Endothelial cell of umbilical vein (primary cell): Measurements from ENCODE around the gene ZBTB44. TPM values are rescaled to one million over a fixed set of nuclear protein-coding genes. Genes with fewer than 3 reads are reported as not detected.

Experiments
- BruUV-seq: library from RNA; stranded (reverse); fragments of 400-500 nt; replicated peaks from 2 replicates; lab custom pipeline; 2021; lab: Mats Ljungman, UMichigan
- CTCF ChIA-PET: fragments of 300-600, 350-600 bp; sonication (Branson Sonifier 250); formaldehyde crosslinking; loops from one replicate; lab custom pipeline; 2021; ENCODE audit warnings: antibody characterized with exemption, inconsistent platforms; lab: Charles Lee
- POLR2A ChIA-PET: fragments of 300-600, 350-600 bp; sonication (Branson Sonifier 250); formaldehyde crosslinking; loops from one replicate; lab custom pipeline; 2021; ENCODE audit warnings: antibody characterized with exemption, inconsistent platforms; lab: Charles Lee
- DNase-seq: peaks from one replicate; pipeline ENCODE4 v3.0.0-alpha.2; 2011; ENCODE audit warnings: low read depth, low spot score
- FAIRE-seq: peaks from 2 replicates; lab custom pipeline; 2011; peaks lifted over from hg19 to GRCh38; lab: Jason Lieb, UNC
- H2AFZ ChIP-seq: 2 replicates; pipeline ENCODE4 v1.6.0; 2012; ENCODE audit warnings: low read depth, low read length, control low read depth, inconsistent platforms
- H3K27ac ChIP-seq: 2 replicates; pipeline ENCODE4 v1.5.1; 2011; ENCODE audit warnings: low read depth, mild to moderate bottlenecking, control low read depth, low read length, moderate library complexity; ENCODE audit not compliant: insufficient read depth
- H3K27me3 ChIP-seq, 2 experiments: 2 replicates each; pipeline versions ENCODE4 v1.6.0 to v1.6.1; 2011; ENCODE audit warnings: low read length in 2 of 2, mixed read lengths in 1 of 2; ENCODE audit not compliant: control insufficient read depth in 2 of 2, insufficient read depth in 2 of 2
- H3K36me3 ChIP-seq, 2 experiments: 2 replicates in 1 of 2; 3 replicates in 1 of 2; pipeline ENCODE4 v1.5.1; 2011; ENCODE audit warnings: low read length in 2 of 2, mild to moderate bottlenecking in 1 of 2, moderate library complexity in 1 of 2; ENCODE audit not compliant: control insufficient read depth in 2 of 2, insufficient read depth in 2 of 2; ENCODE audit errors: extremely low read depth in 1 of 2
- H3K4me1 ChIP-seq: 3 replicates; pipeline ENCODE4 v1.5.1; 2011; ENCODE audit warnings: mild to moderate bottlenecking, low read length; ENCODE audit not compliant: control insufficient read depth, insufficient read depth; ENCODE audit errors: extremely low read depth
- H3K4me2 ChIP-seq: 2 replicates; pipeline ENCODE4 v1.6.1; 2011; ENCODE audit warnings: low read length, control low read depth, mixed read lengths; ENCODE audit not compliant: insufficient read depth
- H3K4me3 ChIP-seq, 3 experiments: fragments of 200-600 bp in 1 of 3; sonication (generic), shearing (Covaris generic) in 1 of 3; replicated peaks in 1 of 3; 2 replicates each; pipeline ENCODE4 v1.5.1; 2011 to 2016; ENCODE audit warnings: control low read depth in 3 of 3, low read length in 3 of 3, mild to moderate bottlenecking in 2 of 3, inconsistent platforms in 1 of 3, low read depth in 1 of 3, moderate library complexity in 1 of 3; ENCODE audit not compliant: insufficient read depth in 1 of 3
- H3K79me2 ChIP-seq: 2 replicates; pipeline ENCODE4 v1.6.0; 2012; ENCODE audit warnings: low read length, inconsistent platforms; ENCODE audit not compliant: control insufficient read depth, insufficient read depth
- H3K9ac ChIP-seq: replicated peaks from 2 replicates; pipeline ENCODE3; 2011; ENCODE audit warnings: low read length, control low read depth; ENCODE audit not compliant: insufficient read depth; ENCODE audit errors: extremely low read depth
- H3K9me1 ChIP-seq: replicated peaks from 3 replicates; pipeline ENCODE4 v1.6.0; 2011; ENCODE audit warnings: mild to moderate bottlenecking, low read length; ENCODE audit not compliant: control insufficient read depth, insufficient read depth; ENCODE audit errors: extremely low read depth
- H3K9me3 ChIP-seq: replicated peaks from 2 replicates; pipeline ENCODE4 v1.5.1; 2012; ENCODE audit warnings: low read length, inconsistent platforms; ENCODE audit not compliant: control insufficient read depth, insufficient read depth
- H4K20me1 ChIP-seq: replicated peaks from 2 replicates; pipeline ENCODE3; 2011; ENCODE audit warnings: mild to moderate bottlenecking, low read length; ENCODE audit not compliant: control insufficient read depth, insufficient read depth; ENCODE audit errors: extremely low read depth
- EZH2 ChIP-seq: IDR thresholded peaks from 2 replicates; pipeline ENCODE4 v1.6.1; 2012; ENCODE audit warnings: borderline replicate concordance, low read depth, mild to moderate bottlenecking, moderate library complexity, low read length, inconsistent platforms; ENCODE audit not compliant: severe bottlenecking
- FOS ChIP-seq: IDR thresholded peaks from 2 replicates; pipeline ENCODE4 v1.6.1; 2011; ENCODE audit warnings: mild to moderate bottlenecking, low read length, moderate library complexity, borderline replicate concordance; ENCODE audit not compliant: insufficient read depth
- GATA2 ChIP-seq: IDR thresholded peaks from 2 replicates; pipeline ENCODE4 v1.7.0; 2011; ENCODE audit warnings: low read depth, mild to moderate bottlenecking, moderate library complexity, mixed read lengths, low read length; ENCODE audit not compliant: insufficient read length, insufficient read depth
- JUN ChIP-seq: IDR thresholded peaks from 2 replicates; pipeline ENCODE4 v1.6.1; 2011; ENCODE audit warnings: borderline replicate concordance, low read depth; ENCODE audit not compliant: insufficient read length, insufficient read depth
- MYC ChIP-seq: IDR thresholded peaks from one replicate; pipeline ENCODE4 v1.6.1; 2011; ENCODE audit warnings: mild to moderate bottlenecking, low read depth, low read length
- POLR2A ChIP-seq: IDR thresholded peaks from 2 replicates; pipeline ENCODE4 v1.6.1; 2012; ENCODE audit warnings: low read depth, mild to moderate bottlenecking, control low read depth, low read length
- POLR2AphosphoS5 ChIP-seq: IDR thresholded peaks from 2 replicates; pipeline ENCODE4 v1.6.1; 2012; ENCODE audit warnings: low read depth, mild to moderate bottlenecking, control low read depth, low read length, moderate library complexity; ENCODE audit not compliant: insufficient read depth
- dilution Hi-C: fragments of 300-500 bp; cut with MboI; formaldehyde crosslinking; loops from one replicate; pipeline ENCODE4 v1.15.0; 2019; ENCODE audit warnings: low sequenced_read_pairs; ENCODE audit not compliant: extremely low pct_ligation_motif_present
- intact Hi-C: fragments of 100-400 bp; cut with micrococcal nuclease; formaldehyde crosslinking; loops from one replicate; pipeline ENCODE4 v1.10.0; 2022
- polyA plus RNA-seq, 4 experiments: library from polyadenylated mRNA; depleted of rRNA in 3 of 4; stranded (reverse) in 3 of 4; unstranded in 1 of 4; fragments of >200 nt; gene quantifications; 2 replicates each; pipeline versions ENCODE4 v1.2.1 to v1.2.3, GENCODE V29; 2011 to 2012; ENCODE audit warnings: missing spikeins in 1 of 4
- total RNA-seq: library from RNA; stranded (reverse); gene quantifications from 2 replicates; pipeline ENCODE4 v1.2.3, GENCODE V29; 2021
- TF ChIP-seq, protein P1 (sequence below): IDR thresholded peaks from 2 replicates; pipeline ENCODE4 v1.6.1; 2011; ENCODE audit not compliant: insufficient read depth, insufficient read length
- TF ChIP-seq, protein P2 (sequence below), 2 donors: IDR thresholded peaks; 1 replicate in 1 of 2; 2 replicates in 1 of 2; pipeline ENCODE4 v1.5.1; 2011; ENCODE audit warnings: low read length in 2 of 2, mild to moderate bottlenecking in 2 of 2, moderate library complexity in 2 of 2, control low read depth in 1 of 2, inconsistent platforms in 1 of 2, low read depth in 1 of 2; ENCODE audit not compliant: insufficient read depth in 1 of 2; ENCODE audit errors: extremely low read depth in 1 of 2

ZBTB44 gene
- total and polyA plus RNA-seq, 2 donors (not counting 3 experiments of a cell fraction or from before 2014, with no cell fraction given) = 8.7 to 24.4 TPM

DNA sequence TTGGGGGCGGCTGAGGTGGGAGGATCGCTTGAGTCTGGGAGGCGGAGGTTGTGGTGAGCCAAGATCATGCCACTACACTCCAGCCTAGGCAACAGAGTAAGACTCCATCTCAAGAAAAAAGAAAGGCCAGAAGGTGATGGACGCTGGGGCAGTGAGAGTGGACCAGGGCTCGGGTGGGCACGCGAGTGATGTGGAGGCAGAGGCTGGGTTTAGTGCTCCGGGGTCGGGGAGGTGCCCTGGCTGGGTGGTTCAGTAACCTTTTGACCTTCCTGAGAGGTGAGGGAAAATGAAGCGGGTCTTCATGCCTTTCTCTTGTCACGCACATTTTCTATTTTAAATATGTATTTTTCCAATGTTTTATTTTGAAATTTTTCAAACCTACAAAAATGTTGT, 110.0 kb downstream of the ZBTB44 start:
- intact Hi-C loops (no loop called here), dilution Hi-C loops (no loop called here)
- Histone ChIP-seq H3K27ac (no peak overlapping the region), H2AFZ (no peak overlapping the region), H3K4me2 (no peak overlapping the region), H3K9me3 (no peaks in the 10 kb centered on the region), H3K9me1 (no peaks in the 10 kb centered on the region), H3K4me1 (no peaks in the 10 kb centered on the region), H3K4me3 (no peak overlapping the region), H4K20me1 (no peaks in the 10 kb centered on the region), H3K79me2 (no peaks in the 10 kb centered on the region), H3K9ac (no peak overlapping the region), H3K27me3 (no peaks in the 10 kb centered on the region), H3K36me3 (no peaks in the 10 kb centered on the region)
- ChIA-PET CTCF (interaction anchor here (1.2 kb wide), 1 partner anchor 11 kb away, joined by 3 read pairs; no protein-coding TSS in a partner anchor), POLR2A (no interaction called here)
- TF ChIP-seq POLR2A = no peak
- no peak for TF ChIP-seq GATA2
- no peak for TF ChIP-seq EZH2
- no peak for TF ChIP-seq JUN
- TF ChIP-seq MYC = no peak
- TF ChIP-seq, protein P1, sequence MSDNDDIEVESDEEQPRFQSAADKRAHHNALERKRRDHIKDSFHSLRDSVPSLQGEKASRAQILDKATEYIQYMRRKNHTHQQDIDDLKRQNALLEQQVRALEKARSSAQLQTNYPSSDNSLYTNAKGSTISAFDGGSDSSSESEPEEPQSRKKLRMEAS = no peak
- TF ChIP-seq FOS = no peak
- TF ChIP-seq POLR2AphosphoS5 = no peak
- TF ChIP-seq, protein P2, sequence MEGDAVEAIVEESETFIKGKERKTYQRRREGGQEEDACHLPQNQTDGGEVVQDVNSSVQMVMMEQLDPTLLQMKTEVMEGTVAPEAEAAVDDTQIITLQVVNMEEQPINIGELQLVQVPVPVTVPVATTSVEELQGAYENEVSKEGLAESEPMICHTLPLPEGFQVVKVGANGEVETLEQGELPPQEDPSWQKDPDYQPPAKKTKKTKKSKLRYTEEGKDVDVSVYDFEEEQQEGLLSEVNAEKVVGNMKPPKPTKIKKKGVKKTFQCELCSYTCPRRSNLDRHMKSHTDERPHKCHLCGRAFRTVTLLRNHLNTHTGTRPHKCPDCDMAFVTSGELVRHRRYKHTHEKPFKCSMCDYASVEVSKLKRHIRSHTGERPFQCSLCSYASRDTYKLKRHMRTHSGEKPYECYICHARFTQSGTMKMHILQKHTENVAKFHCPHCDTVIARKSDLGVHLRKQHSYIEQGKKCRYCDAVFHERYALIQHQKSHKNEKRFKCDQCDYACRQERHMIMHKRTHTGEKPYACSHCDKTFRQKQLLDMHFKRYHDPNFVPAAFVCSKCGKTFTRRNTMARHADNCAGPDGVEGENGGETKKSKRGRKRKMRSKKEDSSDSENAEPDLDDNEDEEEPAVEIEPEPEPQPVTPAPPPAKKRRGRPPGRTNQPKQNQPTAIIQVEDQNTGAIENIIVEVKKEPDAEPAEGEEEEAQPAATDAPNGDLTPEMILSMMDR (IDR thresholded peaks at IDR 0.05; ENCODE audit: extremely low read depth in 1 of 2, insufficient read depth in 1 of 2, low read depth in 1 of 2, low read length in 2 of 2) = no peak
- FAIRE-seq (no peak), DNase-seq (no peak)
- no TSS peak for BruUV-seq
